Camera-type eye (tissue), 1 donor: ENCODE measurements around the gene PSMB7. TPM values are rescaled to one million over a fixed set of nuclear protein-coding genes. Genes with fewer than 3 reads are reported as not detected.

Experiments
- total RNA-seq: library from RNA; depleted of rRNA; stranded (reverse); fragments of >200 nt; gene quantifications from one replicate; pipeline ENCODE4 v1.2.3, GENCODE V29; 2014

Gene PSMB7
- total RNA-seq: 294 TPM

DNA sequence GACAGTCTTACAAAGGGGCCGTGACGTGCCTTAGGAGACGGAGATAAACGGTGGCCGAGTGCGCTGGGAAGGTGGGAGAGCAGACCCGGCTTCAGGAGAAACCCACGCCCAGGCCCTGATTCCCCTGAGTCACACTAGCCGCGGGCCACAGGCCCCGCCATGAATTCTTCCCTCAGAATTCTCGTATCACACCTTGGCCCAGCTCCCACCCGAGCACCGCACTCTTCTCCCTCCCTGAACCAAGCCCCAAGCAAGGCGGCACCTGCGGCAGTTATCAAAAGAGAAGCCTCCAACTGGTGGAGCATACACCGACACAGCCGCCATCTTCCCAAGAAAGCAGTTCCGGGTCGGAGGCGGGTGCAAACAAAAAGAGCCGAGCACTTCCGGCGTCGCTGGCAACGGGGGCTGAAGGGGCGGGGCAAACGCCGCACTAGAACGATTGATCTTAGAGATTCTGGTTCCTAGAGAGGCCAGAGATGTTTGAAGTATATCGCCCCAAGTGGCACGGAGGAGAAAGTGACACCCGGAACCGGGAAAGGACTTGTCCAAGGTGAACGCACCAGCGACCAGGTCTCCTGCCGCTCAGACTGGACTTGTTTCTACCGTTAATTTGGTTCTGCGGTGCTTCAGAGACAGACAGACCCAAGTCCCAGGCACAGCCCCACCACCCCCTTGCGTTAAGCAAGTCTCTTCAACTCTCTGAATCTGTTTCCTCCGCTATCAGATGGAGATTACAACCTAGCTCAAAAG, at the start of gene PSMB7:
TSS of gene PSMB7 (minus strand) at position 341 of the 750 bp plus-strand sequence. CDS start at position 324, 17 bp downstream.

DNA sequence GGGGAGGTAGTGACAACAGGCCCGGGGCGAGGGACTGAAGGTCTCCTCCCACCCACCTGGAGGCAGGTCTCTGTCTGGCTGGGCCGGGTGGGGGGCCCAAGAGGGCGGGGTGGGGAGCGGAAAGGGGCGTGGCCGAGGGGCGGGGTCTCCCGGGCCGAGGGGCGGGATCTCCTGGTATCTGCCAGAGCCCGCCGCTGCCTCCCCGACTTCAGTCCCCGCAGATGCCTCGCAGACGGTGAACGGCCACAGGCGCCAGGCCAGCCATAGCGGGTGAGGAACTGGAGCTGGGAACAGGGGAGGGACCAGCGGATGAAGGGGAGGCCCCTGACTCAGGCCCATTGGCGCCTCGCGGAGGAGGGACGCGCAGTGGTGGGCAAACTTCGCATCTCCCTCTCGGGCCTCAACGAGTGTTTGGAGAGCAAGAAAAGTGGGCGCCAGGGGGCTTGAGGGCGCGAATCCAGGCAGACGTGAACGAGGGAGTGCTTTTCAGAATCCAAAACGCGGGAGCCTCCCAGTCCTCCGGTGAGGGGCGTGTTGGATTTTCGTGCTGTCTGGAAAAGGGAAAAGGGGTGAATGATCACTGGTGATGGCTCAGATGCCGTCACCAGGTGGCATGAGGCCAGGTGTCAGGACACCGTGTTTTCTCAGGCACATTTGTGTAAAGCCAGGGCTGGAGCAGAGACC, 35.1 kb upstream of the PSMB7 start, which contains the start of gene ADGRD2:
TSS of gene ADGRD2 (plus strand) at position 211 of the 684 bp plus-strand sequence. CDS start 1,216 bp downstream, outside the sequence.

Other genes starting within 250 kb of the PSMB7 start
- 47.9 TPM for gene NEK6, start 157.5 kb downstream of the PSMB7 start, total RNA-seq
- not detected for gene ADGRD2, start 35.0 kb upstream of the PSMB7 start, total RNA-seq
- gene NR5A1, start 92.0 kb upstream of the PSMB7 start, total RNA-seq: not detected